Prostate gland (tissue), 2 donors: ENCODE measurements around the gene LFNG. TPM values are rescaled to one million over a fixed set of nuclear protein-coding genes. Genes with fewer than 3 reads are reported as not detected.

Experiments
- DNase-seq: peaks from one replicate; pipeline ENCODE4 v3.0.0-alpha.2; 2019; ENCODE audit warnings: low spot score
- H3K27ac ChIP-seq, 2 donors: fragments of 200-600 bp; sonication (generic); 2 replicates each; pipeline ENCODE4 v1.5.1; 2017 to 2019
- H3K27me3 ChIP-seq: fragments of 200-600 bp; sonication (generic); replicated peaks from 2 replicates; pipeline ENCODE4 v1.5.1; 2019; ENCODE audit not compliant: insufficient read depth
- H3K36me3 ChIP-seq, 2 donors: fragments of 200-600 bp; sonication (generic); 1 replicate in 1 of 2; 2 replicates in 1 of 2; pipeline versions ENCODE4 v1.5.1 to v1.8.1; 2017 to 2019
- H3K4me1 ChIP-seq: fragments of 200-600 bp; sonication (generic); replicated peaks from 2 replicates; pipeline ENCODE4 v1.5.1; 2019
- H3K4me3 ChIP-seq, 2 donors: fragments of 200-600 bp; sonication (generic); 2 replicates each; pipeline ENCODE4 v1.5.1; 2017 to 2019
- H3K9me3 ChIP-seq: fragments of 200-600 bp; sonication (generic); 2 replicates; pipeline ENCODE4 v1.5.1; 2017
- CTCF ChIP-seq, 4 experiments: fragments of 200-600 bp in 2 of 4; fragments of 450-650 bp in 2 of 4; sonication (generic) in 2 of 4; IDR thresholded peaks; 1 replicate in 3 of 4; 2 replicates in 1 of 4; pipeline ENCODE4 v1.5.1; 2016 to 2019; ENCODE audit warnings: antibody characterized with exemption in 4 of 4, mild to moderate bottlenecking in 2 of 4, moderate library complexity in 2 of 4
- POLR2A ChIP-seq: fragments of 450-650 bp; IDR thresholded peaks from one replicate; pipeline ENCODE4 v1.6.1; 2016; ENCODE audit warnings: antibody characterized with exemption, mild to moderate bottlenecking
- POLR2AphosphoS5 ChIP-seq: sonication (generic); formaldehyde crosslinking; IDR thresholded peaks from one replicate; pipeline ENCODE4 v1.6.1; 2017; ENCODE audit warnings: antibody characterized with exemption
- WGBS: methylation state at CpG from one replicate; pipeline ENCODE4 v1.1.5; 2018; 5-methylcytosine and 5-hydroxymethylcytosine counted together
- intact Hi-C: fragments of 100-400 bp; cut with DNase I; formaldehyde crosslinking; loops from one replicate; pipeline ENCODE4 v1.14.2; 2022
- total RNA-seq, 2 donors: library from RNA; depleted of rRNA; stranded (reverse); fragments of >200 nt; gene quantifications; one replicate each; pipeline ENCODE4 v1.1.0, GENCODE V29; 2016

LFNG gene
- total RNA-seq, 2 donors from 2014 or later, result 45.6 to 51.7 TPM

DNA sequence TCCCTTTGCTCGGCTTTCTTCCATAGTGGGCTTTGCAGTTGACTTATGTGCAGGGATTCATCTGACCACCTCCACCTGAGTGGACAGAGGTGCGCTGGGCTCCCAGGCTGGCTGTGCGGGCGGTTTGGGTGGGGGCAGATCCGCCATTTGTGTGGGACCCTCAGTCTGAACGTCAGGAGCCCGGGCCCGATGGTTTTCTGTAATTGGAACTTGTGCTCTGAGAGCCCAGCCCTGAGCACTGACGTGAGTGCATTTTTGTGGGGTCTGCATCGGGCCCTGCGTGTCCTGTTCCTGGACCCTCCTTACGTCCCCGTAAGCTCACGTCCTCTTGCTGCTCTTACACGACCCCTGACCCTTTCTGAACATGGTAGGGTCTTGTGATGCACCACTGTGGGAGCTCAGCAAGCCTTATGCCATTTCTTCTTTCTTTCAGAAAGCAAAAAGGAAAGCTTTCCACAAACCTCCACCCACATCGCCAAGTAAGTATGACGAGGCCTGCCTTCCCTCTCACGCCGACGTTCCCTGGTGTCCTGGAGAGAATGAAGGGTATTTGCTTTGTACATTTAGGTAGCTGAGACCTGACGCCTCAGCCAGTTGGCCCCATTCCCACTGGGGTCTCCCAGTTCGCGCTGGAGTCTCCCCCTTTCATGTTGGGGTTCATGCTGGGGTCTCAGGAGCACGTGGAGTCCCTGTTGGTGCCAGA, 49.1 kb downstream of the LFNG start:
- no peaks in the 10 kb centered on the region for H3K27me3 ChIP-seq
- H3K9me3 ChIP-seq, result no peaks in the 10 kb centered on the region
- H3K27ac ChIP-seq, result no peak overlapping the region
- H3K4me3 ChIP-seq, result no peak overlapping the region
- no peak for DNase-seq
- WGBS, result 93% methylated on average over 24 of the region's 24 CpGs
- no peaks in the 10 kb centered on the region for H3K4me1 ChIP-seq
- no peaks in the 10 kb centered on the region for H3K36me3 ChIP-seq
- intact Hi-C loops, result loop anchor here (5.0 kb wide), 1 partner anchor 114 kb away; no protein-coding TSS in a partner anchor
- TF ChIP-seq CTCF (IDR thresholded peaks at IDR 0.05), result no peak

DNA sequence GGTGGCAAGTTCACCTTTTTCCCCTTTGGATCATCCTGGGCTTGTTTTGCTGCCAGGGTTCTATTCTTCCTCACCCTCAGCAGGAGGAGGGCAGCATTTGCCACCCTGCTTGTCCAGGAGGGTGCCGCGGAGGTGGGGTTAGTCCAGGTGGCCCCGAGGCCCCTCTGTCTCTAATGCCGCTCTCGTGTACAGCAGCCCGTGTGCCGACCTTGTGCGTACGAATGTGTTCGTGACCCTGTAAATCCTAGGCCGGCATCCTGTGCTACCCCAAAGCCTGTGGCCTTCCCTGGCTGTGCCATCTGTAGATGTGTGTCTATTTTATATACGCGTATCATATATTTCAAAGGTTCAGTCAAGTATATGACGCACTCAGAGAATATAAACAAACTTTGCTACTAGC, 49.8 kb downstream of the LFNG start:
- no peak for TF ChIP-seq POLR2AphosphoS5
- TF ChIP-seq CTCF (IDR thresholded peaks at IDR 0.05), result no peak
- no peak for TF ChIP-seq POLR2A
- Histone ChIP-seq H3K4me1 (no peaks in the 10 kb centered on the region), H3K27me3 (no peaks in the 10 kb centered on the region), H3K36me3 (peaks cover 0 to 7% of the 10 kb centered on the region in 2 donors), H3K27ac (no peak overlapping the region), H3K4me3 (no peak overlapping the region), H3K9me3 (no peaks in the 10 kb centered on the region)
- 92% methylated on average over 14 of the region's 14 CpGs for WGBS
- intact Hi-C loops, result loop anchor here (5.0 kb wide), 1 partner anchor 113 kb away; no protein-coding TSS in a partner anchor
- DNase-seq, result no peak

- no peak for DNase-seq
- intact Hi-C loops, result loop anchor here (10.0 kb wide), 1 partner anchor 285 kb away; no protein-coding TSS in a partner anchor
- H3K27me3 ChIP-seq, result no peaks in the 10 kb centered on the region
- no peak overlapping the region for H3K27ac ChIP-seq
- WGBS, result 83% methylated on average over 16 of the region's 16 CpGs
- TF ChIP-seq POLR2A (no peak), POLR2AphosphoS5 (no peak), CTCF (IDR thresholded peaks at IDR 0.05) (no peak)
- H3K4me3 ChIP-seq, result no peak overlapping the region
- H3K4me1 ChIP-seq, result no peaks in the 10 kb centered on the region
- peaks cover 0 to 8% of the 10 kb centered on the region in 2 donors for H3K36me3 ChIP-seq
- no peaks in the 10 kb centered on the region for H3K9me3 ChIP-seq
Observed at GRCh38 chr7:2570021-2570420, 50.4 kb downstream of the LFNG start.

GRCh38 chr7:2571409-2571808, 51.8 kb downstream of the LFNG start:
- Histone ChIP-seq H3K9me3 (no peaks in the 10 kb centered on the region), H3K4me1 (no peaks in the 10 kb centered on the region), H3K27me3 (no peaks in the 10 kb centered on the region), H3K27ac (no peak overlapping the region), H3K36me3 (peaks cover 0 to 8% of the 10 kb centered on the region in 2 donors), H3K4me3 (no peak overlapping the region)
- 79% methylated on average over 15 of the region's 15 CpGs for WGBS
- intact Hi-C loops, result loop anchor here (10.0 kb wide), 1 partner anchor 283 kb away; no protein-coding TSS in a partner anchor
- TF ChIP-seq POLR2A, result no peak
- TF ChIP-seq POLR2AphosphoS5, result no peak
- TF ChIP-seq CTCF (IDR thresholded peaks at IDR 0.05), result no peak
- no peak for DNase-seq
